Activated CD8-positive, alpha-beta memory T cell treated with anti-CD3 and anti-CD28 coated beads, Interleukin-2, amount 50 U/mL, for 48 hours (primary cell): Measurements from ENCODE around the gene INSIG1.
A peak's percentile ranks its signal among the peaks of the same experiment; 100 is the strongest.

Experiments
- DNase-seq: peaks from one replicate; pipeline ENCODE4 v3.0.0-alpha.2; 2020

INSIG1 gene

DNA sequence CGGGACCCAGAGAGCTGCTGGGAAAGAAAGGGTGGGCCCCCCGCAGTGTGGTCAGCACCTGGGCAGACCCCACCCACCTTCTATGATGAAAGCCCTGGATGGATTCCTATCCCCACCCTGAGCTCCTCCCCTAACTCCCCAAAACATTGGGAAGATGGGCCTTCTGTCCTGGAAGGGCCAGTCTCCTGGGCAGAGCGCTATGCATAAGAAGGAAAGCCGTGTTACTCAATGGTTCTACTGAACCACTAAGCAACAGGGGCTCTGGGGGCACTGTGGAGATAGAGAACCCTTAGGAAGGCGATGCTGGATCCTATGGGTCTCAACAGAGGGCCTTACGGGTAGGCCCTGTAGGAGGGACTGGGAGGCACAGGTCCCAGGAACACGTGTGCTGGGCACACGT is 30.7 kb upstream of the INSIG1 start:
- DNase-seq = no peak

DNA sequence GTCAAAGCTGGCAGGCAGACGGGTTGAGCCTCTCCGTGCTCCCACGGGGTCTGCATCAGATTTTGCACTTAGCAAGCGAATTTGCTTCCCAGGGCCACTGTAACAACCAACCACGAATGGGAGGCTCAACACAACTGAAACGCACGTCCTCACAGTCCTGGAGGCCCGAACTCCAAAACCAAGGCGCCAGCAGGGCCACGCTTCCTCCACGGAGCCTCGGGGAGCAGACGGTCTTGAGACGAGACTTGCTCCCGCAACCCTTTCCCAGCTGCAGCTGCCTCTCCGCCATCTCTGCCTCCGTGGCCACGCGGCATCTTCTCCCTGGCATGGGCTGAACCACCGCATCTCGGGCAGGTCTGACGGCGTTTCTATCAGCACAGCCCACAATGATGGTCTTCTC is 30.2 kb upstream of the INSIG1 start:
- DNase-seq = no peak

DNA sequence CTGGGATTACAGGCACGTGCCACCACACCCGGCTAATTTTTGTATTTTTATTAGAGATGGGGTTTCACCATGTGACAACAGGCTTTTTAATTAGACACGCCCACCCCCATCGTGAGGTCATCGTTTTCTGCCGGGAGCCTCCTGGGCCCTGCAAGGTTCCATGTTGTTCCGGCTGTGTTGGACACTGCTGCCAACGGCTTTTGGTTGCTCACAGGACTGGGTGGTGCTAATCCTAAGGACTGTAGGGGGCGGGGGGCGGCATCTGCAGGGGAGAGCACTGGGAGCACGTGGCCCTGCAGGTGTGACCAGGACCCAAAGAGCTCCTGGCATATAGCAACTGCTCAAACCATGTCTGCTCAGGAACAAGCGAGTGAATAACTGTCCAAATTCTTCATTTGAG is 29.5 kb upstream of the INSIG1 start:
- no peak for DNase-seq

DNA sequence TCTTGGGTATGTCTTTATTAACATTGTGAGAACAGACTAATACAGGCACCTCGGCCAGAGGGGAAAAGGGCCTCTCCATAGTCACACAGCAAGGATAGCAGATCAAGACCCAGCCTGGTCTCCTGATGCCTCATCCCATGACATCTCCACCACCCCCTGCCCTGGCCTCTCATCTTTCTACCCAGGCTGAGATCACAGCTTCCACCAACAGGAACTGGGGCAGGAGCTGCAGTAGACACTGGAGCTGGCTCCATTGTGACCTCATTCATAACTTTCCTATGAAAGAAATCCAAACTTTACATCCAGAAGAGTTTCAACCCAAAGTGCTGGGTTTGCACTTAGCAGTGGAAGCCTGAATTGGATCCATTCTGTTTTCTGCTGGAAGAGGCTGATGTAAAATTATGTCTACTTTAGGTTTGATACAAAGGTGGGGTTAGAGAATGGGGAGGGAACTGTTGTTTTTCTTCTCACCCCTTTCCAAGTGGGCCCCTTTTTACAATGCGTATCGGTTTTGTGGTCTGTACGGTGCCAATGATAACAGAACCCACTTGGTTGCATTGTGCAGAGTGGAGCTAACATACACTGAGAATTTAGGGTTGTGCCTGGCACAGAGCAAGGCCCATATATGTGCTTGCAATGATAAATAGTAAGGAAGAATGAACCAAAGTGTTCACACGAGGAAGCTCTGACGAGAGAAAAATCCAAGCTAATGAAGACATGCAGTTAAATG is 28.6 kb upstream of the INSIG1 start:
- no peak for DNase-seq

DNA sequence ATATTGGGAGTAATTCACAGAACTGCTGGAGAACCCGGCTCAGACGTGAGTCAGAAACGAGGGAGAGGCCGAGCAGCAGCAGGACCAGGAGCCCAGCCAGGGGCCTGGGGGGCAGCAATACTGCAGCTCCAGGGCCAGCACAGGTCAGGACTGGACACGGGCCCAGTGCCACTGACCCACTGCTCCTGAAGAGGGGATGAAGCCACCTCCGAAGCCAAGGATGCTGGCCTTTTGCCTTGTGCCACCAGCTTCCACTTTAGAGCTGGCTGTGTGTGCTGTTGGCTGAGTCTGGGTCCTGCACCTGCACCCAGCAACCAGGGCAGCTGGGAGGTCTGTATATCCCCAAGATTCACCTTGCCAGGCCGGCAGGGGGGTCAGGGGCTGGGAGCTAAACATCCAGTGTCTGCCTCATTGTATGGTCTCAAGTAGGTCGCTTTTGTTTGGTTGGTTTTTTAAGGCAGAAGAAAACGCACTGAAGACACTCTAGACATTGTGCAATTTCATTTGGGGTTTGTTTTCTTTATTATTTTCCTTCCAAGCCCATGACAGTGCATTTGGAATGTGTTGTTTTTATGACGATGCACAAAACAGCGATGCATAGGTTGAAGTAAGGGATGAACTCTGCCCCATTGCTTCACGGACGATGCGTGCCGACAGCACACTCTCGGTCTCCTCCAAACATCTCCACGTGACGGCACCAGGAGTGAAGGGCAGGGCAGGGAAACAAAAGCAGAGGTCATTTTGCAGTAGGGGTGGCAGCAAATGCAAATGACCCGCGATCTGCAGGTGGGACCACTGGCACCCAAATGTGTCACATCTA is 27.7 kb upstream of the INSIG1 start:
- no peak for DNase-seq

DNA sequence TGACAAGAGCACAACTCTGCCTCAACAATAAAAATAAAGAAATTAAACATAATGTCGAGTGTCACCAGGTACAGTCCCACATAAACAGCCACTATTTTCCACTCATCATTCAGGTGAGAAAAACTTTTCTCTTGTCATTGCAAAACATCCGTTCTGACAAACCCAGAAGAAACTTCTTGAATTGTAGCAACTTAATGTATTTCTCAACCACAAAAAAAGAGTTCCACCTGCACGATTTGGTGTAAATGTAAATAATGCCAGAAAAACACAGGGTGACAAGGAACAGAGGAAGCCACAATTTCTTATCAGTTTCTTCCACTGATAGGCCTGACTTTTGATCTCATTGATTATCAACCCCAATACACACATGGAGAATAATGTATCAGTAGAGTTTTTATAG is 26.8 kb upstream of the INSIG1 start:
- no peak for DNase-seq

DNA sequence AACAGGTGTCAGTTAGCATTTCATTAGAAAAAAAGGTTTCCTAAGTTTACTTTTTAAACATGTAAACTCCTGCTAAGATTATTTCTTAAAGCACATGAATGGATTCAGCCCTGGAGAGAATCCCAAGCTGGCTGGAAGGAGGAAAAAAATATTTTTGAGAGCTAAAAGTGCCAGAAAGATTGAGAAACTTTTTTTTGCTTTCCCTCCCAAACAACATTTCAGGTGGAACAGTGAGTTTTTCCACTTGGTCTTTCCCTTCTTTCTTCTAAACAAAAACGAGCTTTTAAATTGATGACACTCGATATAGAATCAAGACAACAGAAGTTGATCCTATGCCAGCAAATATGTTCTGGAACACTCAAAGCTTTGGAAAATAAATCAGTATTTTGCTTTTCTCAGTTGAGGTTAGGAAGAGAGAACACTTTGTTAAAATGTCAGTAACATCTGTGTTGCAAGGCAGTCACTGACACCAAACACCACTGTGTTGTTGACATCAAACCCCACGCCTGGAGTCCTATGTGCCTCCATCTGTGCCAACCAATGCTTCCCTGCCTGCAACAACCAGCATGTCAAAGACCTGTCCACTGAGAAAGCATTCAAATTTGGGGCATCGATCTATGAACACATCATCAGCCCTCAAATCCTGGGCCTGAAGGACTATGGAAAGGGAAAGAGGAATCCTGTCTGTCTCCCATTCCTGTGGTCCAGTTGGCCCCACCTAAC is 22.9 kb upstream of the INSIG1 start:
- DNase-seq = no peak

DNA sequence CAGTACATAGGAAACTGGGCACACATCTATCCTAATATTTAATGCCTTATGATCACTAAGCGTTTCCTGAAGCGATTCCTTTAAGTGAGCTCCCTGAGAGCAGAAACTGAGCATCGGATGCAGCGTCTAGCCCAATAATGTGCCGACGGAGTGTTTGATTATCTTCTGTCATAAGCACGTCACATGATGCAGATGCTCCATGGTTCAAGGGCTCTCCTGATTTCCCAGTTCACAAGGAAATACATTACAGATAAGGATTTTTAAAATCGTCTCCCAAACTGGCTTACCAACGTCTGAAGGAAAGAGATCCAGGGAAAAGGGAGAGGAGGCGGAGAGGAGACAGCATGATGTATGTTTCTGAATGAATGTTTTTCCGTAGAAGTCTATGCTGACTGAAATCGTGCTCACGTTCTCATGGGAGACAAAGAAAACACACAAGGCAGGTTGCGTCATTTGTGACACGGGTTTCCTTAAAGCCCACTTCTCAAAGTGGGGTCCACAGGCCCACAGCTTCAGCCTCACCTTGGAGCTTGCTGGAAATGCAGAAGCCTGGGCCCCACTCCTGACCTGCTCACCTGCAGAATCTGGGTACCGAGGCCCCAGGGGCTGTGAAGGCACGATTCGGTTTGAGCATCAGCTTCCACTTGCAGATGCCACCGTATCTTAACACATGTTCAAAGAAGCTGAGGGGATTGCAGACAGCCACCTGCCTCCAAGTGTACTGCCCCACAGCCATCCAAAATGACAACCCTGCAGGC is 21.5 kb upstream of the INSIG1 start:
- DNase-seq = no peak

DNA sequence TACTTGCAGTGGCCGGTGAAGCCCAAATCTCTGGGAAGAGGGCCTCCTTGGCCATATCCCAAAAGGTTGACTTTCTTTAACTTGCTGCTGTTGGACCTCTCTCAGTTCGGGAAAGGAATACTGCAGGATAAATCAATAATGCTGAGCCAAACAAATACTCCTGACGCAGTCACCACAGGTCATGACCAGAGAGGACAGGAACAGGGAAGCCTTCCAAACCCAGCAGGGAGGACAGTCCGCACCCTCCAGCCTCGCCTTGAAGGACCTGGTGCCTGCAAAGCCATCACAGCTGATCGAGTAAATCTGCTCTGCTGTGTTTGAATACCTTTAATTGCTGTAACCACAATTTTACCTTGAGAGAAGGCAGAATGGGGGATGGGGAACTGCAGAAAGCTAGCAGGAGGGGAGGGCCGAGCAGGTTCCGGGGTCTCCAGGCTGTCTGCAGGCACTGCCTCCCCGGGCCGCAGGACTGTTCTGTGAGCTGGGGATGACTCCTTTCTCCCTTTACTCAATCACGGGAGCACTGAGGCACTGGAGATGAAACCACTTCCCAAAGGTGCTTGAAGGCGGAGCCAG is 20.8 kb upstream of the INSIG1 start:
- DNase-seq = no peak

DNA sequence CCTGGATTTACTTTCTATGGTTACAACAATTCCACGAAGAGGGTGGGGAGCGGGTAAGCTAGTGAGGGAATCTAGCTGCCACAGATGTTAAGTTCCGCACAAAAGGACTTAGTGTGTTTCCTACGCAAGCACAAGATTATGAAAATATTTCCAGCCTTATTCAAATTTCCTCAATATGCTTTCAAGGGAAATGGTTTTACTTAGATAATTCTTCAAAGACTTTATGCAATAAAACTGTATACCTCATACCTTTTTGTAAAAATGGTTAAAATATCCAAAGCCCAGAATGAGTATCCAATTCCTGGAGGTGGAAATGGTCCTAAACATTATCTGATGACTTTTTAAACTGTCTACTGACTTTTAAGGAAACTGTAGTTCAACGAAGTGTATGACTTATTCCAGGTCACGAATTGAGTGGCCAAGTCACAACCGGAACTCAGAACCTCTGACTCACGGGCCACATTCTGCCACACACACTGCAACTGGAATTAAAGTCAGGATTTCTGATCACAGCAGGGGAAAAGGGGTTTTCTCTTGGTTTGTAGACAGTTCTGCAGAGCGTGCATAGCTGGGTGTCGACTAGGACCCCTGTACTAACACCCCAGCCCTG is 20.2 kb upstream of the INSIG1 start:
- DNase-seq = no peak

DNA sequence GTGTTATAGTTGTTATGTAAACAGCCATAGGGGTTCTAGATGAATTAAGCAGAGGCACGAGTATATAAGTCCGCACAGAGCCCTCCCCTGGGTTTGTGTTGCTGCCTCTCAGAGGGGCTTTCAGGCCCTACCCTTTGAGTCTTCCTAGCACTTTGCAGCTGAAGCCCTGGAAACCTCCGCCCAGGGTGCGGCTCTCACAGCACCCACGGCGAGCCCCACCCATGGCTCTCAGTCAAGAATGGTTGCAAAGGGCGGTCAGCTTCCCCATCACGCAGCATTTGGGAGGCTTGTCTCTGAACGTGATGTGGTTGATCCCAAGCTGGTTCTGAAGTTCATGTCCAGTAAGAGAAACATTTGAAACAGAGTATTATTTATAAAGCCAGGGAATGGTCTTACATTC is 18.8 kb upstream of the INSIG1 start:
- DNase-seq = no peak

DNA sequence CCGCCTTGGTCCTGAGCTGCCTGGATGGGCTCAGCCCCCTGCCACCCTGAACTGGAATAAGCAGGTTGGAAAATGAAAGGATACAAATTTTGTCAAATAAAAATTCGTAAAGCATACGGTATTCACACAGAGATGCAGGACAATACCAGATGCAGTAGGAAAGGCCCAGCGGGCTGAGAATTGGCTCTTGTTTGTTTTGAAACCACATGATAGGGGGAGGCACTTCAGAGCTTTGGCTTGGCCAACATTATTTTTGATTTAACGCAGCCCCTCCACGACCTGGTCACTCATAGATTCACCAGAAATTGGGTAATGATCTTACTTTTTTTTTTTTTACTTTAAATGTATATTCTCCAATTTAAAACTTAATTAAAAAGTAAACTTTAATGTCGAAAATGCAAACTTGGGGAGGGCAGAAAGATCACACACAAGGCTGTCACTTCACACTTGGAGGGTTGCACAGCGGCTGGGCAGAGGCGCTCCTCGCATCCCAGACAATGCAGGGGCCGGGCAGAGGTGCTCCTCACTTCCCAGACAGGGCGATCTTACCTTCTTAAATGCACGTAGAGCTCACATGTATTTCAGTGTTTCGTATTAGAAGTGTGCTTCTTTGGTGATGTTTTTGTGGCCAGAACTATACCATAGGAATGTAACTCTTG is 17.8 kb upstream of the INSIG1 start:
- DNase-seq = no peak

DNA sequence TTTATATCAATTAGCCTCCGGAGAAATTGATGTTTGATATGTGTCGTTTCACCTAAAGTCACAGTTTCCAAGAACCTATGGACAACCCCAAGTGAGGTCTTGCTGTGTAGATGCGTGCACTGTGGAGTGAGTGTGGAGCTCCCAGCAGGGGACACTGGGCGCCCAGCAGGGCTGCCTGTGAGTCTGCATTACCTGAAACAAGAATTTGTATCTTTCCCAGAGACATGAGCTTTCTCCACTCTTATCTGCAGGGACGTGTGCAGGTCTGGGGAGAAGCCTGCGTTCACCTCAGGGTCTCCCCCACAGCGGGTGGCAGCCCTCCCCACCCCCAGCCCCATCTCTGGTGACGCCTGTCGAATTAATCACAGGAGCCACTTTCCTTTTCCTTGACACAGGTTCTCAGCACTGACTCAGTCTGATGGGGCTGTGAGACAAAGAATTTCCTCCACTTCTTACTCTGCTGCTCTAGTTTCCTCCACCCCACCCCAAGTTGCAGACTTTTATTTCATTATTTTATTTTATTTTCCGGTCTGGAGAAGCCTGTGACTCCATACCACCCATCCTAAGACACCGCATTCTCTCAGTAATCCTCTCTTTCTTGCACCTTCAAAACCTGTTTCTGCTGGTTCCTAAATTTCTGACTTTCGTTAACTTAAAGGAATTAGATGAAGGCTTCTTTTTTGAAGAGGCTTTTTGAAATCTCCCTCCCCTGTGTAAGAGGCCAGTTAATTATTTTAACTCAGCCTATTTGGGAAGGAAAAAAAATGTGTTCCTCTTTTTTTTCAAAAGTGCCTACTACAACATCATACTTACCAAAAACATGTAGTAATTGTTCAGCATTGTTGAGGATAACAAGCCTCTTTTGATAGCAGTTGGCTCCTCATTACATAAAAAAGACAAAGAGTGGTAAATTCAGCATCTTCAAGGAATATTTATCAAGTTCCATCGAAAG is 17.0 kb upstream of the INSIG1 start:
- DNase-seq = no peak

DNA sequence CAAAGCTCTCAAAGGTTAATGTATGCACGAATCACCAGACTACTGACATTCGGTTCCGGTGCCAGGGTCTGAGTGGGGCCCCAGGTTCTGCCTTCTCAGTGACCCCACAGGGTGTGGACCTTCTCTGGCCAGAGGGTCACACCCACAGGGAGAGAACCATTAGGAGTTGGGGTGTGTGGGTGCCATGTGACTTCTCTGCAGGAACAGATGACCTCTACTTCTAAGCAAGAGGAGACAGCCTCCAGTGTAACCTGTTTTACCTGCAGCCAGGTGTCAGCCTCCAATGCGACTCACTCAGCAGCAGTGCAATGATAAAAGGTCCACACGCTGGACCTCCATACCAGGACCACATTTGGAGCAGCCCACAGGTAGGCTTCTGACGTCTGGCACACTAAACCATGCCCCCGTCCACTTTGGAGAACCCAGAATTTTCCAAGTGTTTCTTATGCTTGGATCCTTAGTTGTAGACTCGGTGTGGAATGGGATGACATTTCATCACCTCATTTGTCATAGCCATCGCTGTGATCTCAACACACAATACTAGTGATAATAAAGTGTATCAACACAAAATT is 16.2 kb upstream of the INSIG1 start:
- DNase-seq = no peak

DNA sequence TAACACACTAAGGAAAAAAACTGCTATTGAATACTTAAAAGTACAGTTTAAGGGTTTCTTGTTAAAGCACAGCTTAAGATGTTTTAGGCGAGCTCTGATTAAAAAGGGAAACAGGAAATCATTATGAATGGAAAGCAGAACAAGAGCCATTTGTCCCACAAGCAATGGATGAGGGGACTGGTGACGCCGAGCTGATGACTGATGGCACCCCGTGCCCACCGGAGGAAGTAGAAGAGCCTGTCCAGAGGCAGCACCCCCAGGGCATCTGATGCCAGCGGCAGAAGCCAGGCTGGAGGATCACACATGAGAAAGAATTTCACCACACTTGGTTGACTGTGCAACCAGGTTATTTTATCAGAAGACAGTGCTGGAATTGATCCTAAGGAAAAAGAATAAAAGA is 15.0 kb upstream of the INSIG1 start:
- no peak for DNase-seq

DNA sequence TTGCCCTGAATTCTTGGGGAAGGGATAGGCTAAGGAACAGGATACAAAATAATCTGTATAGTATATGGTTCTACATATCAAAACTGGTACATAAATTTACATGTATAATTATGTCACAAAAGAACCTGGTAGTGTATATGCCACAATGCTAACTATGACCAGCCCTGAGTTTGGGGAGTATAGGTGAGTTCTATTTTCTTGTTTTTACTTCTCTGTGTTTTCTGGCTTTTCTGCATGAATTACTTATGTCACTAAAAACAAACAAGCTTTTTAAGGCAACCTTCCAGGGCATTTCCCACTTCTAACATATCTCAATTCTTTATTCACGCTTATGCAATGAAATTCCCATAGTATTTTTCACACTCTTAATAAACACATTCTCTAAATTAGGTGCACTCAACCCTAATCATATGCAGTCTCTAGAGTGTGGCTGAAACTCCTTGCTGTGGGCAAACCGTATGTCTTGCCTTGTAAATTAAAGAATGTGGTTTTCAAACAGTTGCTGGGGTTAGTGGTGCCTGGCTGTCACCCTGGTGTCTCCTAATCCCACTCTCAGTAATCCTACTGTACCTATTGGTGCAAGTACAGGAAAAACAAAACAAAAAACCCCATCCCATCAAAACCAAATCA is 14.0 kb upstream of the INSIG1 start:
- DNase-seq = no peak

DNA sequence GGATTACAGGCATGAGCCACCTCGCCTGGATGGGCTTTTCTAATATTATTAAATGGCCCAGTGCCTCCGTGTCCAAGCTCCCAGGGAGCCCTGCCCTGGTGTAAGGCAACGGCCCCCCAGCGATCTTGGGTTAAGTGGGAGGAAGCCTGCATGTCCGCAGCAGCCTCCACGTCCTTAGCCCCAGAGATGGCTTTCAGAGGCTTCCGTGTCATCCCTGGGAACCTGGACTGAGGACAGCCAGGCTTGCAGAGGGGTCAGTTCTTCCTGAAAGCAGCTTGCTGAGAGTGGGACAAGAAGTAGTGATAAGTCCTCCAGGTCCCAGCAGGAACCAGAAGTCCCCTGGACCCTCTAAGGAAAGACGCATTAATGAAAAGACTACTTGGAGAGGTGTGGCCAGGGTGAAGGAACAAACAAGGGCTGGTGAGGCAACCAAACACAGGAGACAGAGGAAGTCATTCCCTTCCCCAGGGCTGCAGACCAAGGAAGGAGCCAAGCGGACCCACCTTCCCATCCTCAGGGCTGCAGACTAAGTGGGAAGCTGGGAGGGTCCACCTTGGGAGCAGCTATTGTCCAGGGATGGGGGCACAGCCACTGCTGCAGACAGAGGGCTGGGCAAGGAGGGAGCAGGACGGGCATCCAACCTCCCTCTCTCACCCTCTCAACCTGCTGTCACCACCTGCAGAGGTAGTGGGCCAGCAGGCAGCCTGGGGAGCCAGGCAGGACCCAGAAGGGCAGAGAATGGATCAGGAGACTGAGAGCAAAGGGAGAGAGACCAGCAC is 13.0 kb upstream of the INSIG1 start:
- peak; percentile 44 for DNase-seq

DNA sequence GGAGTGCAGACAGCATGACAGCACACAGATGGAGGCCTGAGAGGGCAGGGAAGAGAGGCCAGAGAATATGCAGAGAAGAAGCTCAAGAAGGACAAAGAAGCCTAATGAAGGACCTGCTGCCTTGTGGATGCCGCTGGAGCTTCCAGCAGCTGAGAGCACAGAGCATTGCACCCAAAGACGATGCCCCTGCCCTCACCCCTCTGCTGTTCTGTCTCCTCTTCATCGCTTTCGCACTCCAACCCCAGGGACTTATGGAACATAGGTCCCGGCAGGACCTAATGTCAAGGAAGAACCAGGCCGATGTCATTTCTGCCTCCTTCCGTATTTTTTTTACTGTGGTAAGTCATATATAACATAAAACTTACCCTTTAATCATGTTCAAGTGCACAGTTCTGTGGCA is 12.3 kb upstream of the INSIG1 start:
- DNase-seq = no peak

DNA sequence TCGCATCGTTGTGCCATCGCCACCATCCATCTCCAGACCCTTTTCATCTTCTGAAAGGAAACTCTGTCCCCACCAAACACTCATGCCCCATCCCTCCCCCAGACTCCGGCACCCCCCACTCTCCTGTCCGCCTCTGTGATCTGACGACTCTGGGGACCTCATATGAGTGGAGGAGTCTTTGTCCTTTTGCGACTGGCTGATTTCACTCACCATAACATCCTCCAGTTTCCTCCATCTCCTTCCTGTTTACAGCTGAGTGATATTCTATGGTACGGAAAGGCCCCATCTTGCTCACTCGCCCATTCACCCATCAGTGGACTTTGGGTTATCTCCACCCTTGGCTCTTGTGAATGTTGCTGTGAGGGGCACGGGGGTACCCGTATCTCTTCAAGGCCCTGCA is 11.8 kb upstream of the INSIG1 start:
- DNase-seq = peak; percentile 46
